Right lobe of liver (tissue), 6 donors: Measurements from ENCODE around the gene CLDND2. TPM values are rescaled to one million over a fixed set of nuclear protein-coding genes. Genes with fewer than 3 reads are reported as not detected.

ENCODE experiments used
- ATAC-seq, 4 donors: fragments of 200-7000 bp; cut with Tn5 transposase; one replicate each; pipeline ENCODE4 v1.9.1; 2020; ENCODE audit warnings: mild to moderate bottlenecking in 4 of 4, moderate library complexity in 4 of 4
- DNase-seq, 3 donors: peaks; one replicate each; pipeline ENCODE4 v3.0.0-alpha.2; 2020
- H3K27ac ChIP-seq, 3 donors: fragments of 200-600 bp; one replicate each; pipeline ENCODE4 v1.8.0; 2022
- H3K27me3 ChIP-seq, 2 donors: fragments of 200-600 bp; one replicate each; pipeline ENCODE4 v1.8.0; 2022
- H3K36me3 ChIP-seq, 4 donors: fragments of 200-600 bp; sonication (generic) in 1 of 4; one replicate each; pipeline versions ENCODE4 v1.5.1 to v1.8.0; 2017 to 2022; ENCODE audit warnings: control low read depth in 1 of 4
- H3K4me1 ChIP-seq, 4 donors: fragments of 200-600 bp; sonication (generic) in 1 of 4; one replicate each; pipeline versions ENCODE4 v1.5.1 to v1.8.0; 2017 to 2022; ENCODE audit warnings: control low read depth in 1 of 4
- H3K4me3 ChIP-seq, 3 donors: fragments of 200-600 bp; one replicate each; pipeline ENCODE4 v1.8.0; 2022
- H3K9me3 ChIP-seq, 4 donors: fragments of 200-600 bp; sonication (generic) in 1 of 4; one replicate each; pipeline versions ENCODE4 v1.5.1 to v1.8.0; 2017 to 2022; ENCODE audit warnings: control low read depth in 1 of 4
- CTCF ChIP-seq, 4 donors: fragments of 200-600 bp in 3 of 4; fragments of 450-650 bp in 1 of 4; IDR thresholded peaks; one replicate each; pipeline versions ENCODE4 v1.5.1 to v1.8.0; 2016 to 2022; ENCODE audit warnings: antibody characterized with exemption in 4 of 4, mild to moderate bottlenecking in 2 of 4
- POLR2A ChIP-seq: fragments of 450-650 bp; IDR thresholded peaks from one replicate; pipeline ENCODE4 v1.6.1; 2017; ENCODE audit warnings: antibody characterized with exemption, mild to moderate bottlenecking
- WGBS: methylation state at CpG from one replicate; pipeline ENCODE4 v1.1.6; 2018; ENCODE audit warnings: low coverage, low lambda C conversion rate; ENCODE audit not compliant: insufficient coverage; ENCODE audit errors: missing lambda C conversion rate; 5-methylcytosine and 5-hydroxymethylcytosine counted together
- intact Hi-C, 2 donors: fragments of 100-400 bp; cut with DNase I; formaldehyde crosslinking; loops; one replicate each; pipeline versions ENCODE4 v1.11.2 to v1.14.1; 2022
- total RNA-seq, 6 experiments: library from RNA; depleted of rRNA in 2 of 6; stranded (reverse); fragments of >200 nt in 2 of 6; fragmentation: NEBNext Ultra II Directional in 3 of 6; extraction: Animal tissue kit (Norgen Biotek cat#: 25700) in 3 of 6; gene quantifications; one replicate each; pipeline versions ENCODE4 v1.1.0 to v1.2.4, GENCODE V29; 2016 to 2023
- donor health status: DM: no; HTN: yes; CAD: no.
- donor health status: DM: no; HTN: no; CAD: no.
- donor health status: DM: no; HTN: no; CAD: no.
- donor health status: DM: no; HTN: yes; CAD: no.
- donor health status: DM: no; HTN: yes; CAD: no.

The CLDND2 gene
- total RNA-seq, 6 experiments from 2014 or later = 1.00 to 1.2 TPM; not detected in 4

- Histone ChIP-seq H3K27ac (no peak overlapping the region), H3K36me3 (no peaks in the 10 kb centered on the region), H3K4me3 (no peak overlapping the region), H3K27me3 (peaks cover 0 to 15% of the 10 kb centered on the region in 2 donors), H3K9me3 (no peaks in the 10 kb centered on the region), H3K4me1 (peaks cover 0 to 7% (median 0%) of the 10 kb centered on the region in 4 donors)
- 80% methylated on average over 2 of the region's 5 CpGs for WGBS
- ATAC-seq (no peak), DNase-seq (no peak)
- TF ChIP-seq POLR2A (no peak), CTCF (IDR thresholded peaks at IDR 0.05) (no peak)
- intact Hi-C loops = loop anchor here in 1 of 2 donors (10.0 kb wide), 1 partner anchor 85 kb away; the partner anchor contains the start of gene SIGLEC10
Observed at GRCh38 chr19:51329411-51329810, 39.4 kb downstream of the CLDND2 start.

GRCh38 chr19:51327066-51328001 is 41.5 kb downstream of the CLDND2 start:
- 3% methylated on average over 43 of the region's 75 CpGs for WGBS
- ATAC-seq = peak; percentile 53 to 81 (median 64)
- Histone ChIP-seq H3K4me1 (peaks cover 0 to 7% (median 0%) of the 10 kb centered on the region in 4 donors), H3K36me3 (no peaks in the 10 kb centered on the region), H3K27me3 (peaks cover 0 to 15% of the 10 kb centered on the region in 2 donors), H3K9me3 (no peaks in the 10 kb centered on the region), H3K4me3 (no peak overlapping the region), H3K27ac (no peak overlapping the region)
- TF ChIP-seq CTCF (IDR thresholded peaks at IDR 0.05) = peak in 3 of 4 donors; percentile 11 to 20 (median 13)
- no peak for TF ChIP-seq POLR2A
- DNase-seq = peak in 1 of 3 donors; percentile 55
- intact Hi-C loops = loop anchor here in 1 of 2 donors (10.0 kb wide), 1 partner anchor 87 kb away; the partner anchor contains the start of gene SIGLEC10

- DNase-seq (no peak), ATAC-seq (no peak)
- Histone ChIP-seq H3K9me3 (no peaks in the 10 kb centered on the region), H3K4me3 (no peak overlapping the region), H3K36me3 (no peaks in the 10 kb centered on the region), H3K27me3 (peaks cover 0 to 15% of the 10 kb centered on the region in 2 donors), H3K27ac (no peak overlapping the region), H3K4me1 (peaks cover 0 to 7% (median 0%) of the 10 kb centered on the region in 4 donors)
- intact Hi-C loops = loop anchor here in 1 of 2 donors (10.0 kb wide), 1 partner anchor 88 kb away; the partner anchor contains the start of gene SIGLEC10
- no peak for TF ChIP-seq CTCF (IDR thresholded peaks at IDR 0.05)
- 19% methylated on average over 19 of the region's 36 CpGs for WGBS
Observed at GRCh38 chr19:51326216-51327065, 42.4 kb downstream of the CLDND2 start.

- 72% methylated on average over 9 of the region's 26 CpGs for WGBS
- Histone ChIP-seq H3K9me3 (no peaks in the 10 kb centered on the region), H3K36me3 (no peaks in the 10 kb centered on the region), H3K4me1 (peaks cover 0 to 7% (median 0%) of the 10 kb centered on the region in 4 donors), H3K27me3 (peaks cover 0 to 15% of the 10 kb centered on the region in 2 donors), H3K4me3 (no peak overlapping the region), H3K27ac (no peak overlapping the region)
- ATAC-seq (no peak), DNase-seq (no peak)
- intact Hi-C loops = loop anchor here in 1 of 2 donors (10.0 kb wide), 1 partner anchor 89 kb away; the partner anchor contains the start of gene SIGLEC10
- TF ChIP-seq CTCF (IDR thresholded peaks at IDR 0.05) (no peak), POLR2A (no peak)
Observed at GRCh38 chr19:51325161-51325976, 43.4 kb downstream of the CLDND2 start.
